Activated CD8-positive, alpha-beta memory T cell treated with anti-CD3 and anti-CD28 coated beads, Interleukin-2, amount 50 U/mL, for 24 hours (primary cell): ENCODE data around the gene SPEG.

ENCODE experiments used
- DNase-seq: peaks from one replicate; pipeline ENCODE4 v3.0.0-alpha.2; 2020; ENCODE audit errors: extremely low read depth

Gene SPEG

DNA sequence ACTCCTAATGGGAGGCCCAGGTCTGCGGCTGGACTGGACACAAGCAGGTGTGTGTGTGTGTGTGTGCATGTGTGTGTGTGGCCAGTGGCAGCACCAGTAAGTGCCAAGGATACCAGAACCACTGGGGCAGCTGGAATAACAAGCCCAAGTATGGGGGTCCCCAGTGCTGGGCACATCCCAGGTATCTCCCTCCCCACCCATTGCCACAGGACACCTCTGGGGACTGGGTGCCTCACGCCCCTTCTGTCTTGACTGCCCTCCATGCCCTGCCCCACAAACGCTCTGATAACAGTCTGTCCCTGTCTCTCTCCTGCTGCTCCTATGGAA, 9.0 kb downstream of the SPEG start:
- DNase-seq, result no peak

DNA sequence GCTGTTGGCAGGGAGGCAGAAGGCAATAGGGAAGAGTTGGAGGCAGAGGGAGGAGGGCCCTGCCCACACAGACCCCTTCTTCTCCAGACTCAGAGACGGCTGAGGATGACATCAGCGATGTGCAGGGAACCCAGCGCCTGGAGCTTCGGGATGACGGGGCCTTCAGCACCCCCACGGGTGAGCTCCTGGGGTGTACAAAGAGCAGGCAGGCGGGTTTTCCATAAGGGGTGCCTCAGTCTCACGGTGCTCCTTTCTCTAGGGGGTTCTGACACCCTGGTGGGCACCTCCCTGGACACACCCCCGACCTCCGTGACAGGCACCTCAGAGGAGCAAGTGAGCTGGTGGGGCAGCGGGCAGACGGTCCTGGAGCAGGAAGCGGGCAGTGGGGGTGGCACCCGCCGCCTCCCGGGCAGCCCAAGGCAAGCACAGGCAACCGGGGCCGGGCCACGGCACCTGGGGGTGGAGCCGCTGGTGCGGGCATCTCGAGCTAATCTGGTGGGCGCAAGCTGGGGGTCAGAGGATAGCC, 10.0 kb downstream of the SPEG start:
- DNase-seq, result no peak

DNA sequence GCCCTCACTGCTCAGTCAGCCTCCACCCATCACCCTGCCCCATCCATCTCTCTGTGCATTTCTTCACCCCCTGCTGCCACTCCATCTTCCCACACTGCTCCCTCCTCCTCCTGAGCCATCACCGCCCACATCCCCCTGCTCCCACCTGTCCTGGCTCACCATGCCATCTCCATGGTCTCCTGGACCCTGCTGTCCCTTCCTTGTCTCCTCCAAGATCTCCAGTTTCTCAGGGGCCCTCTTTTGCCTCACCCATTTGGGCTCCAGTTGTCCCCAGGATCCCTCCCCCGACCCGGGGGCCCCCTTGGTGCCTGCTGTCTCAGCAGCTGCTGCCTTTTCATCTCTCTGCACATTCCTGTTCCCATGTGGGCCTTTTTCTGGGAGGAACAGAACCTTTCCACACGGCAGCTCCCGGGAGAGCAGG, 10.6 kb downstream of the SPEG start:
- DNase-seq, result no peak

DNA sequence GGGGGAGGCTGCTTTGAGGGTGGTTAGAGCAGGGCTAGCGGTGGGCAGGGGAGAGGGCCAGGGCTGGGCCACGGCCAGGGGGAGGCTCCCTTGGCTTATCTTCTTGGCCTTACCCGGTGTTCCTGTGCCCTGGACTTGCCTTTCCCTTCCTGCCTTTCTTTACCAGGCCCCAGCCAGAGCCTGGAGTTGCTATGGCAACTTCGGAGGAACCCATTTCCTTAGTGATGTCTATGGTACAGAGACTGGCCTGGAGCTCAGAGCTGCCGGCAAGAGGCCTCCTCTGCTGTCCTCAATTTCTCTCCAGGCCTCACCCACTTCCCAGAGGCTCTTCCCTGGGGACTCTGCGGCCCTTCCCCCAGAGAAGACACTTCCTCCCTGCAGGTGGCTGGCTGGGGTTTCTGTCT, 11.5 kb downstream of the SPEG start:
- DNase-seq, result no peak

DNA sequence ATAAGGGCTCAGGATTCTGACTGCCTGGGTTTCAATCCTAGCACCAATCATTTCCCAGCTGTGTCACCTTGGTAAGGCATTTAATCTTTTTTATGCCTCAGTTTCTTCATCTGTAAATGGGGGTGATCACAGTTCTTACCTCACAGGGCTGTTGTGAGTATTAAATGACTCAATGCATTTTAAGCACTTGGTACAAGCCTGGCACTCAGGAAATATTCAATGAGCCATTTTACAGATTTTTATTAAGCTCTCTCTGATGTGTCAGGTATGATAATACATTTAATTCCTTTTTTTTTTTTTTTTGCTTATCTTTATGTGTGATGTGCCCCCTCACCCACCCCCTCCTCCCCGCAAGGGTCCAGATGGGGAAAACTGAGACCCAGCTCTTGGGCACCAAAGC, 12.0 kb downstream of the SPEG start:
- DNase-seq, result no peak

DNA sequence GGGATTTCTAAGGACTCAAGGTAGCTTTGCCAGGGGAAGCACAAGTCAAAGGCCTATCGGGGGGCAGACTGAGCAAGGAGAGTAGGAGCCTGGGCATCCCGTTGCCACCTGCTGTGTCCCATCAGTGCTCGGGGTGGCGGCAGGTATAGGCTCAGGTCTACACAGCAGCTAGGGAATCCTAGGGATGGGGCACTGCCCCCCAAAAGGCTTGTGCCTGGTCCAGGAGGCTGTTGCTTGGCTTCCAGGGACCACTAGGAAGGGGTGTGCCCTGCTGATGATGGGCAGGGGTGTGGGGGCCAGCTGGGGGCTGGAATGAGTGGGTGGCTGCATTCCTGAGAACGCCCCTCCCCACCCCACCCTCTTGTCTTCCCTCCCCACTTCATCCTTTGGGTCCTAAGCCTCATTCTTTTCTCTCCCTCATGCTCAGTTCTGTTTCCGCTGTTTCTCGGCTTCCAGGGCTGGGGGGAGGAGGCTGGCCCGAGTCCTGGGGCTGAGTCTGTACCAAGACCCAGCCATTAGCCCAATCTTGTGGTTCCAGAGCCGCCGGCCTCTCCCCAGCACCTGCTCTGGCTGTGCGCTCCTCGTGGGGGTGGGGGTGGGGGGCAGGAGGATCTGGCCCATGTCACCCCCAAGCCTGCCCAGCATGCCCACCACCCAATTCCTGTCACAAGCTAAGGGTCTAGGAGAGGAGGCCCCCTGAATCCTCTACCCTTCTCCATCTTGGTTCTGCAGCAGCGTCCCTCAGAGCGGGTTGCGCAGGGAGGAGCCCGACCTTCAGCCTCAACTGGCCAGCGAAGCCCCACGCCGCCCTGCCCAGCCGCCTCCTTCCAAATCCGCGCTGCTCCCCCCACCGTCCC, 12.8 kb downstream of the SPEG start:
- DNase-seq, result no peak

DNA sequence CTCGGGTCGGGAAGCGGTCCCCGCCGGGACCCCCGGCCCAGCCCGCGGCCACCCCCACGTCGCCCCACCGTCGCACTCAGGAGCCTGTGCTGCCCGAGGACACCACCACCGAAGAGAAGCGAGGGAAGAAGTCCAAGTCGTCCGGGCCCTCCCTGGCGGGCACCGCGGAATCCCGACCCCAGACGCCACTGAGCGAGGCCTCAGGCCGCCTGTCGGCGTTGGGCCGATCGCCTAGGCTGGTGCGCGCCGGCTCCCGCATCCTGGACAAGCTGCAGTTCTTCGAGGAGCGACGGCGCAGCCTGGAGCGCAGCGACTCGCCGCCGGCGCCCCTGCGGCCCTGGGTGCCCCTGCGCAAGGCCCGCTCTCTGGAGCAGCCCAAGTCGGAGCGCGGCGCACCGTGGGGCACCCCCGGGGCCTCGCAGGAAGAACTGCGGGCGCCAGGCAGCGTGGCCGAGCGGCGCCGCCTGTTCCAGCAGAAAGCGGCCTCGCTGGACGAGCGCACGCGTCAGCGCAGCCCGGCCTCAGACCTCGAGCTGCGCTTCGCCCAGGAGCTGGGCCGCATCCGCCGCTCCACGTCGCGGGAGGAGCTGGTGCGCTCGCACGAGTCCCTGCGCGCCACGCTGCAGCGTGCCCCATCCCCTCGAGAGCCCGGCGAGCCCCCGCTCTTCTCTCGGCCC, 13.6 kb downstream of the SPEG start:
- DNase-seq, result no peak

DNA sequence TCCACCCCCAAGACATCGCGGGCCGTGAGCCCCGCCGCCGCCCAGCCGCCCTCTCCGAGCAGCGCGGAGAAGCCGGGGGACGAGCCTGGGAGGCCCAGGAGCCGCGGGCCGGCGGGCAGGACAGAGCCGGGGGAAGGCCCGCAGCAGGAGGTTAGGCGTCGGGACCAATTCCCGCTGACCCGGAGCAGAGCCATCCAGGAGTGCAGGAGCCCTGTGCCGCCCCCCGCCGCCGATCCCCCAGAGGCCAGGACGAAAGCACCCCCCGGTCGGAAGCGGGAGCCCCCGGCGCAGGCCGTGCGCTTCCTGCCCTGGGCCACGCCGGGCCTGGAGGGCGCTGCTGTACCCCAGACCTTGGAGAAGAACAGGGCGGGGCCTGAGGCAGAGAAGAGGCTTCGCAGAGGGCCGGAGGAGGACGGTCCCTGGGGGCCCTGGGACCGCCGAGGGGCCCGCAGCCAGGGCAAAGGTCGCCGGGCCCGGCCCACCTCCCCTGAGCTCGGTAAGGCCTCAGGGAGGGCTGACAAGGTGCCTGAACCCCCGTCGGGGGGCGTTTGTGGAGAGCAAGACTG, 14.2 kb downstream of the SPEG start:
- DNase-seq, result no peak

DNA sequence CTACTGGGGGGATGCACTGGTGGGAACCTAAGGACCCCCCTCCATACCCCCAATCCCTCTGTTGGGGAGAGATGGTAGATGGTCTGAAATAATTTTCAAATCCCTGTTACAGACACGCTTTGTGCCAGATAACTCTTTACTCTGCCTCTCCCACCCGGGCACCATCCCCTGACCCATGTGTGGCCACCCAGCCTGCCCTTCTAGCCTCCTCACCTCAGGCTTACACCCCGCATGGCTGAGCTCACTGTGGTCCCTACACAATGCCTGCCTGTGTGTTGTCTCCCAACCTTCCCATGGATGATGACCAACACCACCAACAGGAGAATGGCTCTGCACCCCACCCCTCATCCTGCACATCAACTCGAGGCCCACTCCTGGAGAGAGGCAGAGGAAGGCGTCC, 15.0 kb downstream of the SPEG start:
- DNase-seq, result no peak

DNA sequence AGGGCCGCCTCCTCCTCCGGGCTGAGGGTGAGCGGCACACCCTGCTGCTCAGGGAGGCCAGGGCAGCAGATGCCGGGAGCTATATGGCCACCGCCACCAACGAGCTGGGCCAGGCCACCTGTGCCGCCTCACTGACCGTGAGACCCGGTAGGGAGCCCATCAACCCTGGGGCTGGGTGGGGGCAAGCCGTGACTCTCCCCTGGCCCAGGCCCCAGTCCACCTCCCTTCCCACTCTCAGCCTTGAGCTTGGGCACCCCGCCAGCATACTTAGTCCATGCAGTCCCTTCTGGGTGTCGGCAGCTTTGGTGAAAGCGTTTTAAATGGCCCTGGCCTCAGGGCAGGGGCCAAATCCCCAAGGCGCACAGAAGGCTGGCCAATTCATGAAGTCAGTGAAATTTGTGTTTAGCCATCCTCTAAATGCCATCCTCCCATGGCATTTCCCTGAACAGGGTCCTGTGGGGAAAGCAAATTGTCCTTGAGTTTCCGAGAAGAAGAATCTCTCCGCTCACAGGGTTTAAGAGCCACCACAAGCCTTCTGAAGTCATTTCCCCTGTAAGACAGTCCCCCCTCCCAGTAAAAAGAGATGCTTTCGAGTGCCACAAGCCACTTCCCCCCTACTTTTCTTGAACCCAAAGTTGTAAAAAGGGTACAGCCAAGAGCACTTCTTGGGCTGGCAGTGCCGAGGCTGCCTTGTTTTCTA, 17.2 kb downstream of the SPEG start:
- DNase-seq, result no peak

DNA sequence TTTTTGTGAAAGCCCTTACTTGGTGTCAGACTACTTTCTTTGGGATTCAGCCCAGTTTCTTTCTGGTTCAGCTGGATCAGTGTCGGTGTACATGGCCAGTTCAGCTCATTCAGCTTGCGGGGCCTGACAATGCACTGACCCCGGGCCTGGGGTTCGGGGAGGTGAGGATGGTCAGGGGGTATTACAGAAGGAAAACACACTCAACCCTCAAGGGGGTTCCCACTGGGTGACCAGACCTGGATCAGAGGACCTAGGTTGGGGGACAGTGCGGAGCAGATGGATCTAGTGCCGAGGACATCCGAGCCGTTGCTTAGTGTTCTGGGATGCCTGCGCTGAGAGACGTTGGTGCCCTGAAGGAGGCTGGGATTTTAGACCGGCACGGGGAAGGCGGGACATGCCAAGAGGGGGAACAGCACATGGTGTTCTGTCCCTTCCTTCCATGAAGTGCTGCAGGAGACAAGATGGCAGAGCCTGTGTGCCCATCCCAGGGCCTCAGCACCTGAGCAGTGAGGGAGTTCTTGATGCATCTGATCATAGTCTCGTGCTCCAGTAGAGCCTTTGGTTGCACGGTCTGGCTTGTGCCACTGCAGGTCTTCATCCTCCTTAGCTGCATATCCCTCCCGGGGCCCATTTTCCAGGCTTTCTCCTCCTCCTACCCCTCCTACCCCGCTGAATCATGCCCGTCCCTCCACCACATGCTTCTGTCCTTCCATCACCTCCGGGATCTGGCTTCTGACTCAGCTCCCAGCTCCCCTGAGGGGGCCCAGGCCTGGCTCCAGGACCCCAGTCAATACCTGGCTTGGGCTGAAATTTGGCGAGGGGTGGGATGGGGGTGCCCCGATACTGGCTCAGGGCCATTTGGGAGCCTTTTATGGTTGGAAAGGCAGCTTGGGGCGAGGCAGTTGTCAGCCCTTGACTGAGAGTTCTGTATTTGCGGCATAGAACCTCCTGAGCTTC, 18.0 kb downstream of the SPEG start:
- no peak for DNase-seq

DNA sequence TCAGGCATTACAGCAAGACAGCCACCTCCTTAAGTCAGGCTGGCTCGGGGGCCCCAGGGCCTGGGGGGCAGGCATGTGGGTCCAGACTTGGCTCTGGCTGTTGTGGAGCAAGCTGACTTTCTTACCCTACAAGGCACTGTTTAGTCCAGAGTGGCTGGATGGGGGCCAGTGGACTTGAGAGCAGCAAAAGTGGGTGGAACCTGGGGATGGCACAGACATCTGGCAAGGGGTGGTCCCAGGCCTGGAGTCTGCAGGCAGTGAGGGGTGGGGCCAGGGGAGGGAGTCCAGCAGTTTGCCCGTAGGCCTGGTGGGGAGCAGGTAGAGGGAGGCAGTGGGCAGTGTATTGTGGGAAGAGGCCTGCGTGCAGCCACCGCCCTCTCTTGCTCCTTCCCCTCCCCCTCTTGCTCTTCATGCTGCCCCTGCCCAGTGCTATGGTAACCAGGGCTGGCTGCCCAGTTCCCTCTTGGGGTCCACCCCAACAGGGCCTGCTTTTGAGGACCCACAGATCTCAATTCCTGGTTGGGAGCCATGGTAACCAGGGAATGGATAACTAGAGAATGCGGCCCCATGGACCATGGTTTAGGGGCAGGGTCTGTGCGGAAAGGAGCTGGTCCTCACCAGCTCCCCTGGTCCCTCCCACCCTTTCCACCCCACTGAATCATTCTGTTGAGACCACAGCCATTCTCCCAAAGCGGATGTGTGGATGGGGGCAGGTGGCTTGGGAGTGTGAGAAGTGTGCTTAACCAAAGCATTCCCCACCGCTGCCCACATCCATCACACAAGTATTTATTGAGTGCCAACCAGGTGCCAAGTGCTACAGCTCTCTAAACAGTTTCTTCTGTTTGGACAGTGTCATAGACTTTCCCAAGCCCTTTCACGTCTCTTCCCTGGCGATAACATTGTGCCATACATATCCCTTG, 19.3 kb downstream of the SPEG start:
- no peak for DNase-seq

DNA sequence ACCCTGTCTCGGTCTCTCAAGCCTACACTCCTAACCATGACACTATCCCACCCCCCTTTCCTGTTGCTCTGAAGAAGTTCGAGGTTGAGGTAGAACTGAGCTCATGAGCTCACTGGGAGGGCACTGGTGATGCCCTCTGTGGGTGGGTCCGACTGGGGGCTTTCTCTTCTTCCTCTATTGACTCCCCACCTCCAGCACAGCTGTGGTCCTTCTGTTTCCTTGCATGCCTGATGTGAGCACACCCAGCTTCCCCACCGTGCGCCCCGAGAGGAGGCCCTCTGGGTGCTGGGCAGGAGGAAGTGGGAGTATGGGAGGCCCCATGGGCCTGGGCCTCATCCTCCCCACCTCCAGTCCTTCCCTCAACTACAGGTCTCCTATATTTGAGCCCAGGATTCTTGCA, 20.9 kb downstream of the SPEG start:
- no peak for DNase-seq

DNA sequence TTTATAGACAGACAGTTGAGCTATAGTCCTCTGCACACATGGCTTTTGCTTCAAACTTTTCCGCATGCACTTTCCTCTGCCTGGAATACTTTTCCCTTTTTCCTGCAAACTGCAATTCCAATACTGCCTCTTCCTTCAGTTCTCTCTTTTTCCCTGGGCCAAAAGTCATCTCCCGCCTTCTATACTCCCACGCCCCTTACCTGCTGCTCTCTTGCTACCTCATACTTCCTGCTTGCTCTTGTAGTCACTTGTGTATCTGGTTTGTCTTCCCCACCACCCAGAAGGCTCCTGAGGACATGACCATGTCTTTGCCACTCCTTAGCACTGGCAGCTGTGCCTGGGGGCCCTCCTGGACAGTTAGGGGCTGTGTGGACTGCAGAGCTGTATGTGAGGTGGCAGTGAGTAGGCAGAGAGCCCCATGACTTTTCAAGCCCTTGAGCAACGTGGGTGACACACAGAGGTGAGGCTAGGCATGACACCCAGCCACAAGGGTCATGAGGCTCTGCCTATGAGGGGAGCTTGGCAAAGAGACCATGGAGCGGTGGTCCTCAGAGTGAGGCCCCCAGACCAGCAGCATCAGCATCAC, 23.2 kb downstream of the SPEG start:
- no peak for DNase-seq

DNA sequence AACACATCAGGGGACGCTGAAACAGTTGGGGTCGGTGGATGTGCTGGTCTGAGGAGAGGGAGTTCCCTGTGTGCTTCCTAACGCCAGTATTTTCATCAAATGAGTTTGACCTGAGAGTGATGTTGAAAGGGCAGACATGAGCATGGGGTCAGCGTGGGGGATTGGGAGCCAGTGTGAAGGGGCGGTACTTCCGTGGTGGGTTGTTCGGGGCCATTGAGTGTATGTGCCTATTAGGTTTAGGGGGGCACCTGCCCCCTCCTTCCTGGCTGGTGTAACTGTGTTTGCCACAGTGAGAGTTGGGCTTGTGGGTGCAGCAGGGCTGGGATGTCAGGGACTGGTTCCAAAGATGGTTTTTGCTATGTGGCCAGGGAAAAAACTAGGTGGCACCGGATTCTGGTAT, 24.4 kb downstream of the SPEG start:
- no peak for DNase-seq

DNA sequence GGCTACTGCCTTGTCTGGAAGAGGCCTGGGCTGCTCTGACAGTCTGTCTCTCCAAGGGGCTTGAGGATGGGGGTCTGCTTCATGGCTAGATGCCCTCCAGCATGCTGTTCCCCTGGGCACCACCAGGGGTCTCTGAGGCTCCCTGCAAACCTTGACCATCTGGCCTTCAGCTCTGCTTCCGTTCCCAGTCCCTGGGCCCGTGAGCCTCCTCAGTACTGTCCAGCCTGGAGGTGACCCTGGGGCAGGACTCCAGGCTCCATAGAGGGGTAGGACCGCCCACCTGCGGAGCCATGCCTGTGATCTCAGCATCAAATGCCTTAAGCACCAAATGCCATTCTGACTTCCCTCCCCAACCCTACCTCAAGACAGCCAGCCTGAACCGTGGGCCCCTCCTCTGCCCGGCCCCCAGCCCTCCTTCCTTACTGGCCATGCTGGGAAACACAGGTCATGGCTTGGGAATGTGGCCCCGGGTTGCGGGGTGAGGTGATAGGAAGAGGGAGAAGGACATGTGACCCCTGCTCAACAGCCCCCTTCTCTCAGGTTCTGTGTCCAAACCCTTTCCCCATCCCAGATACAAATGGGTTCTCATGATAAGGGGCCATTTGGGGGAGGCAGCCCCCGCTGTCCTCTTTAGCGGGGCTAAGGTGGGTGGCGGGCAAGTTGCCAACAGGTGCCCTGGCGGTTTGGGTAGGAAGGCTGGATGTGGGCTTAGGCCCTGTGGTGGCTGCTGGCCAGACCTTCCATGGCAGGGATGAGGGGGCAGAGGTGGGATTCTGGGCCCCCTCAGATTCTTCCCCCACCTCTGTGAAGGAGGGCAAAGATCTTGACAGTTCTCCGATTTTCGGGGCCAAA, 25.0 kb downstream of the SPEG start:
- DNase-seq, result no peak

DNA sequence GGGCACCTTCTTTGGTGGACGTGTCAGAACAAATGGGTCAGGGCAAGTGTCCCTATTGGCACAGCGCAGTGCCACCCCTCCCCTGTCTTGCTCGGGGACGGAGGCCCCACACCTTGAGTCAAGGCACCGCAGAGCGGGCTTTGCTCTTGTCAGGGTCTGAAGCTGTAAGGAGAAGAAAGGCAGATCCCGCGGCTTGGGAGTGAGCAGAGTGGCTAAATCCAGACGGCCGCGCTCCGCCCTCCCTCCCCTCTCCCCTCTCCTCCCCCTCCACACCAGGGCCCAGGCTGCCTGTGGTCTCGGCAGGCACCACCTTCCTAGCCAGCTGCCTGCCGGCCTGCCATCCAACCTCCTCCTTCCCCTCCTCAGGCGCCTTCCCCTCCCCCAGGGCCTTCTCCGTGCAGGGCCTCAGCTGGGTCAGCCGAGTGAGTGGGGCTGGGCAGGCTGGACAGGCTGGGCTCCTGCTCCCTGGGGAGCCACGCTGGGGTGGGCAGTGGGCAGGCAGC, 25.8 kb downstream of the SPEG start:
- no peak for DNase-seq

DNA sequence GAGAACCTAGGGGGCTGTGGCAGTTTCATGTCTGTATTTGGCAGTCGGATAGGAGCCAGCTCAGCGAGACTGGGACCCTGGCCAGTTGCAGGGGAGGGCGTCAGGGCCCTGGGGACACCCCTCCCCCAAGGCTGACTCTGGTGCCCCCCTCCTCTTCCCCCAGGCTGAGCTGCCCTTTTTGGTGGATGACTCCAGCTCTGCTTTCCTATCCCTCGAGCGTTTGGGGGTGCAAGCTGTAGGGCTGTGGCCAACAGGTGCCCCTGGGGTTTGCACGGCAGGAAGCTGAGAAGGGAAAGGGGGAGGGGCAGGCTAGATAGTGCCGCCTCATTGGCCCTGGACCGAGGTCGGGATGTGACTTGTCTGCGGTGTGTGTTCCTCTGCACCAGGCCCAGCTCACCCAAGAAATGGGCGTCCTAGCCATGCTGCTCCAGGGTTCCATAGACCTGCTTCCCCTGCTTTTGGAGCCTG, 26.4 kb downstream of the SPEG start:
- no peak for DNase-seq
